Uterus (tissue), 2 donors: ENCODE data around the gene PTDSS2.

Source experiments
- CTCF ChIP-seq, 4 experiments: fragments of 200-600 bp in 2 of 4; fragments of 450-650 bp in 2 of 4; sonication (generic) in 2 of 4; IDR thresholded peaks; one replicate each; pipeline ENCODE4 v1.5.1; 2016 to 2019; ENCODE audit warnings: antibody characterized with exemption in 4 of 4, mild to moderate bottlenecking in 2 of 4, moderate library complexity in 1 of 4
- POLR2A ChIP-seq, 2 donors: fragments of 450-650 bp; IDR thresholded peaks; one replicate each; pipeline ENCODE4 v1.6.1; 2016; ENCODE audit warnings: antibody characterized with exemption in 2 of 2, mild to moderate bottlenecking in 1 of 2, moderate library complexity in 1 of 2

GRCh38 chr11:420054-420910 lies 29.8 kb upstream of the PTDSS2 start:
- TF ChIP-seq CTCF (IDR thresholded peaks at IDR 0.05) = no peak
- no peak for TF ChIP-seq POLR2A (IDR thresholded peaks at IDR 0.05)
